ENCODE measurements around the gene RGS17. TPM values are rescaled to one million over a fixed set of nuclear protein-coding genes. Genes with fewer than 3 reads are reported as not detected.
A peak's percentile ranks its signal among the peaks of the same experiment; 100 is the strongest.

RGS17 gene
- total and polyA plus RNA-seq, 2 of the 13 experiments (the other 11 are each of a cell fraction or from before 2014, with no cell fraction given) = 0.04 TPM; not detected in 1

DNA sequence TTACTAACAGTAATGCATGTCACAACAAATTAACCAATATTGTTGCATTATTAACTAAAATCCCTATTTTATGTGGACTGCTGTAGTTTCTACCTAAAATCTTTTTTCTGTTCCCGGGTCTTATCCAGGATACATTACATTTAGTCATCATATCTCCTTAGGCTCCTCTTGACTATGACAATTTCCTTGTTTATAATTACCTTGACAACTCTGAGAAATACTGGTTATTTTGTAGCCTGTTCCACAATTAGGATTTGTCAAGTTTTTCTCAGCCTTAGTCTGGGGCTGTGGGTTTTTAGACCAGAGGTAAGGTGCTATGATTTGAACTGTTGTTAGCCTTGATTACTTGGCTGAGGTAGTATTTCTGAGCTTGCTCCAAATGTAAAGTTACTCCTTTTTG lies 152.0 kb downstream of the RGS17 start:
- in situ Hi-C loops (cut with HindIII; ENCODE audit: extremely low pct_ligation_motif_present, low pct_unique_long_range_greater_than_20kb) (loop anchor here (25.0 kb wide), 1 partner anchor 692 kb away; no protein-coding TSS in a partner anchor), intact Hi-C loops (cut with micrococcal nuclease; ENCODE audit: unreplicated experiment) (no loop called here)
- H3K36me3 ChIP-seq (replicated peaks in 1 of 2; ENCODE audit: control insufficient read depth in 1 of 2, insufficient read depth in 2 of 2, low read length in 2 of 2) = peaks cover 9 to 38% of the 10 kb centered on the region in 2 experiments
- no peak for TF ChIP-seq MIER2 (CRISPR knock-in tag; IDR thresholded peaks at IDR 0.05)
- peaks cover 67% of the 10 kb centered on the region for H3K4me1 ChIP-seq (ENCODE audit: insufficient read depth, low read length)
- CTCF ChIA-PET (ENCODE audit: low intra/inter-chr PET ratio, low total read pairs) = no interaction called here
- no peaks in the 10 kb centered on the region; a peak in 1 of 5 replicates for H3K27me3 ChIP-seq (ENCODE audit: control insufficient read depth in 1 of 2, insufficient read depth in 2 of 2, low read length in 2 of 2)
- H3K9me3 ChIP-seq (ENCODE audit: low read length) = no peaks in the 10 kb centered on the region
- H3K27ac ChIP-seq (ENCODE audit: extremely low read length, insufficient read depth, low read length) = no peak overlapping the region
- peaks cover 93% of the 10 kb centered on the region for H3K79me2 ChIP-seq (ENCODE audit: insufficient read depth, low read length)
- 96% methylated on average over 1 of the region's 1 CpG for WGBS (ENCODE audit: low lambda C conversion rate)
- DNase-seq (ENCODE audit: low spot score) (no peak), FAIRE-seq (no peak), ATAC-seq (no peak)
- H2AFZ ChIP-seq (ENCODE audit: low read length) = no peak overlapping the region
- BruUV-seq (replicated peaks) = no TSS peak
- POLR2A ChIA-PET = no interaction called here
- peaks cover 40% of the 10 kb centered on the region for H4K20me1 ChIP-seq (ENCODE audit: insufficient read depth, low read length)
- H3K4me3 ChIP-seq (replicated peaks in 1 of 3; ENCODE audit: insufficient read depth in 1 of 3, low read depth in 2 of 3, low read length in 3 of 3) = peak overlapping the region in 1 of 3 experiments; percentile 74; a peak in 2 of 6 replicates
- no peak overlapping the region for H3K9ac ChIP-seq (ENCODE audit: insufficient read depth, low read depth, low read length)
- H3K4me2 ChIP-seq (ENCODE audit: low read depth, low read length) = 0 out of 2 replicates have a peak overlapping the region, but pooled peaks have one; percentile 19

DNA sequence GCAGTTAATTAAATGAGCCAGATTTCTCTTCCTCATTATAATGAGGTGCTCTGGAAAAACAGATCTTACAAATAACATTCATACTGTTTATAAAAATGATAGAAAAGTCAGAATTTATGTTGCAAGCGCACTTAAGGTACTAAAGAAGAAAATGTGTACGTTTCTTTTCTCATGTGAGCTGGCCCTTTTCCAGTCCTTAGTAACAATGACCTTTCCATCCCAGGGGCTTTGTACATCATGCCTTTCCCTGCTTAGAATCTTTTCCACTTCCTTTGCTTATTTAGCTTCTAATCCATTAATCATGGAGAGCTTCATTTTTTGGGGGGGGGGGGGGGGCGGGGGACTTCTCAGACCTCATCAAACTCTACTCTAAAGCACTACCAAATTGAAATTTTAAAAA lies 153.0 kb downstream of the RGS17 start:
- BruUV-seq (replicated peaks) = no TSS peak
- ChIA-PET POLR2A (no interaction called here), CTCF (ENCODE audit: low intra/inter-chr PET ratio, low total read pairs) (no interaction called here)
- H3K27me3 ChIP-seq (ENCODE audit: control insufficient read depth in 1 of 2, insufficient read depth in 2 of 2, low read length in 2 of 2) = no peaks in the 10 kb centered on the region
- 89% methylated on average over 3 of the region's 3 CpGs for WGBS (ENCODE audit: low lambda C conversion rate)
- H3K79me2 ChIP-seq (ENCODE audit: insufficient read depth, low read length) = peaks cover 91% of the 10 kb centered on the region
- no peak for DNase-seq (ENCODE audit: low spot score)
- no peak overlapping the region for H3K9ac ChIP-seq (ENCODE audit: insufficient read depth, low read depth, low read length)
- ATAC-seq = no peak
- FAIRE-seq = no peak
- H3K4me3 ChIP-seq (replicated peaks in 1 of 3; ENCODE audit: insufficient read depth in 1 of 3, low read depth in 2 of 3, low read length in 3 of 3) = no peak overlapping the region
- peaks cover 40% of the 10 kb centered on the region for H4K20me1 ChIP-seq (ENCODE audit: insufficient read depth, low read length)
- no peak overlapping the region for H3K27ac ChIP-seq (ENCODE audit: extremely low read length, insufficient read depth, low read length)
- intact Hi-C loops (cut with micrococcal nuclease; ENCODE audit: unreplicated experiment) = no loop called here
- no peak overlapping the region for H2AFZ ChIP-seq (ENCODE audit: low read length)
- H3K36me3 ChIP-seq (replicated peaks in 1 of 2; ENCODE audit: control insufficient read depth in 1 of 2, insufficient read depth in 2 of 2, low read length in 2 of 2) = peaks cover 13 to 49% of the 10 kb centered on the region in 2 experiments
- in situ Hi-C loops (cut with HindIII; ENCODE audit: extremely low pct_ligation_motif_present, low pct_unique_long_range_greater_than_20kb) = loop anchor here (25.0 kb wide), 1 partner anchor 691 kb away; no protein-coding TSS in a partner anchor
- H3K9me3 ChIP-seq (ENCODE audit: low read length) = no peaks in the 10 kb centered on the region
- H3K4me1 ChIP-seq (ENCODE audit: insufficient read depth, low read length) = peaks cover 77% of the 10 kb centered on the region
- 0 out of 2 replicates have a peak overlapping the region, but pooled peaks have one; percentile 0 for H3K4me2 ChIP-seq (ENCODE audit: low read depth, low read length)
- TF ChIP-seq WIZ (CRISPR knock-in tag; IDR thresholded peaks at IDR 0.05) = no peak
- no peak for TF ChIP-seq HDAC1 (CRISPR knock-in tag; IDR thresholded peaks at IDR 0.05)
- no peak for TF ChIP-seq POGK (CRISPR knock-in tag; conservative IDR thresholded peaks at IDR 0.05)
- no peak for TF ChIP-seq ZNF337 (CRISPR knock-in tag; IDR thresholded peaks at IDR 0.05; ENCODE audit: borderline replicate concordance, low read depth)
- TF ChIP-seq, protein P1, sequence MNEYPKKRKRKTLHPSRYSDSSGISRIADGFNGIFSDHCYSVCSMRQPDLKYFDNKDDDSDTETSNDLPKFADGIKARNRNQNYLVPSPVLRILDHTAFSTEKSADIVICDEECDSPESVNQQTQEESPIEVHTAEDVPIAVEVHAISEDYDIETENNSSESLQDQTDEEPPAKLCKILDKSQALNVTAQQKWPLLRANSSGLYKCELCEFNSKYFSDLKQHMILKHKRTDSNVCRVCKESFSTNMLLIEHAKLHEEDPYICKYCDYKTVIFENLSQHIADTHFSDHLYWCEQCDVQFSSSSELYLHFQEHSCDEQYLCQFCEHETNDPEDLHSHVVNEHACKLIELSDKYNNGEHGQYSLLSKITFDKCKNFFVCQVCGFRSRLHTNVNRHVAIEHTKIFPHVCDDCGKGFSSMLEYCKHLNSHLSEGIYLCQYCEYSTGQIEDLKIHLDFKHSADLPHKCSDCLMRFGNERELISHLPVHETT (CRISPR knock-in tag; conservative IDR thresholded peaks at IDR 0.05) = no peak
- no peak for TF ChIP-seq ZNF10 (CRISPR knock-in tag; IDR thresholded peaks at IDR 0.05; ENCODE audit: borderline replicate concordance, low read depth)
- TF ChIP-seq CBX1 (IDR thresholded peaks at IDR 0.05; ENCODE audit: low read depth) = no peak
- TF ChIP-seq POLR2G (IDR thresholded peaks at IDR 0.05; ENCODE audit: low read depth, low read length) = no peak
- no peak for TF ChIP-seq CENPBD1 (CRISPR knock-in tag; IDR thresholded peaks at IDR 0.05; ENCODE audit: borderline replicate concordance, low read depth)
- TF ChIP-seq HIC2 (CRISPR knock-in tag; IDR thresholded peaks at IDR 0.05; ENCODE audit: low read depth) = no peak
